GM12873 (cell line): ENCODE data around the gene XPR1.

Source experiments
- CTCF ChIP-seq: IDR thresholded peaks from 2 replicates; pipeline ENCODE4 v1.5.1; 2012; ENCODE audit warnings: low read depth, mild to moderate bottlenecking, moderate library complexity, low read length, control low read depth; ENCODE audit not compliant: insufficient read depth; ENCODE audit errors: missing control alignments

The XPR1 gene

GRCh38 chr1:180811886-180812285 is 180.1 kb downstream of the XPR1 start:
- TF ChIP-seq CTCF, result no peak

- TF ChIP-seq CTCF, result no peak
Measured at GRCh38 chr1:180814258-180814657, 182.4 kb downstream of the XPR1 start.

- TF ChIP-seq CTCF, result no peak
Measured at GRCh38 chr1:180815188-180815587, 183.4 kb downstream of the XPR1 start.

DNA sequence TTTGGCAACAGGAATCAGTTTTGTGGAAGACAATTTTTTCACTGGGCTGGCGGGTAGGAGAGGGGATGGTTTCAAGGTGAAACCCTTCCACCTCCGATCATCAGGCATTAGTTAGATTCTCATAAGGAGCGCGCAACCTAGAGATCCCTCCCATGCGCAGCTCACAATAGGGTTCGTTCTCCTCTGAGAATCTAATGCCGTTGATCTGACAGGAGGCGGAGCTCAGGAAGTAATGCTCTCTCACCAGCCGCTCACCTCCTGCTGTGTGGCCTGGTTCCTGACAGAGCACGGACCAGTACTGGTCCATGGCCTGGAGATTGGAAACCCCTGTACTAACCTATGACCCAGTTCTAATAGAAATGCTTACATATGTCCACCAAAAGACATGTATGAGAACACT is 184.3 kb downstream of the XPR1 start:
- TF ChIP-seq CTCF, result no peak

DNA sequence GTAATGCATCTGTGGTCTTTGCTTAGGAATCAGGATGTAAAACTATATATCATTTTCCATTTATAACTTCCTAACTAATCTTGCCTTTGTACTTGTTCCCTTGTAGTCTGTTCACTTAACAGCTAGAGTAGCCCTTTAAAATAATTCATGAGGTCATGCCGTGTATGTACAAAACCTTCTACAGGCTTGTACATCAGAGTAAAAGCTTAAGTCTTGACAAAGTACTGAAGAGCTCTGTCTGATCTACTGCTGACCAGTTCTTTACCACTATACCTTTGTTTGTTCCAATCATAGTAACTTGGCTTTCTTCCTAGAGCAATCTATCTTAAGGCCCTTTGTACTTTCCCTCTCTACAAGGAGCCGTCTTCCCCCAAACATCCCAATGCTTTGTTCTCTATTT is 190.1 kb downstream of the XPR1 start:
- no peak for TF ChIP-seq CTCF

- TF ChIP-seq CTCF, result no peak
Measured at GRCh38 chr1:180836449-180836848, 204.6 kb downstream of the XPR1 start.

- TF ChIP-seq CTCF, result no peak
Measured at GRCh38 chr1:180837020-180837419, 205.2 kb downstream of the XPR1 start.
